Activated CD4-positive, alpha-beta T cell treated with anti-CD3 and anti-CD28 coated beads, Interleukin-2, amount 50 U/mL, for 16 hours (primary cell): Measurements from ENCODE around the gene FNDC3A.

ENCODE experiments used
- DNase-seq: peaks from one replicate; pipeline ENCODE4 v3.0.0-alpha.2; 2020

Gene FNDC3A, protein sequence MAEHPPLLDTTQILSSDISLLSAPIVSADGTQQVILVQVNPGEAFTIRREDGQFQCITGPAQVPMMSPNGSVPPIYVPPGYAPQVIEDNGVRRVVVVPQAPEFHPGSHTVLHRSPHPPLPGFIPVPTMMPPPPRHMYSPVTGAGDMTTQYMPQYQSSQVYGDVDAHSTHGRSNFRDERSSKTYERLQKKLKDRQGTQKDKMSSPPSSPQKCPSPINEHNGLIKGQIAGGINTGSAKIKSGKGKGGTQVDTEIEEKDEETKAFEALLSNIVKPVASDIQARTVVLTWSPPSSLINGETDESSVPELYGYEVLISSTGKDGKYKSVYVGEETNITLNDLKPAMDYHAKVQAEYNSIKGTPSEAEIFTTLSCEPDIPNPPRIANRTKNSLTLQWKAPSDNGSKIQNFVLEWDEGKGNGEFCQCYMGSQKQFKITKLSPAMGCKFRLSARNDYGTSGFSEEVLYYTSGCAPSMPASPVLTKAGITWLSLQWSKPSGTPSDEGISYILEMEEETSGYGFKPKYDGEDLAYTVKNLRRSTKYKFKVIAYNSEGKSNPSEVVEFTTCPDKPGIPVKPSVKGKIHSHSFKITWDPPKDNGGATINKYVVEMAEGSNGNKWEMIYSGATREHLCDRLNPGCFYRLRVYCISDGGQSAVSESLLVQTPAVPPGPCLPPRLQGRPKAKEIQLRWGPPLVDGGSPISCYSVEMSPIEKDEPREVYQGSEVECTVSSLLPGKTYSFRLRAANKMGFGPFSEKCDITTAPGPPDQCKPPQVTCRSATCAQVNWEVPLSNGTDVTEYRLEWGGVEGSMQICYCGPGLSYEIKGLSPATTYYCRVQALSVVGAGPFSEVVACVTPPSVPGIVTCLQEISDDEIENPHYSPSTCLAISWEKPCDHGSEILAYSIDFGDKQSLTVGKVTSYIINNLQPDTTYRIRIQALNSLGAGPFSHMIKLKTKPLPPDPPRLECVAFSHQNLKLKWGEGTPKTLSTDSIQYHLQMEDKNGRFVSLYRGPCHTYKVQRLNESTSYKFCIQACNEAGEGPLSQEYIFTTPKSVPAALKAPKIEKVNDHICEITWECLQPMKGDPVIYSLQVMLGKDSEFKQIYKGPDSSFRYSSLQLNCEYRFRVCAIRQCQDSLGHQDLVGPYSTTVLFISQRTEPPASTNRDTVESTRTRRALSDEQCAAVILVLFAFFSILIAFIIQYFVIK

DNA sequence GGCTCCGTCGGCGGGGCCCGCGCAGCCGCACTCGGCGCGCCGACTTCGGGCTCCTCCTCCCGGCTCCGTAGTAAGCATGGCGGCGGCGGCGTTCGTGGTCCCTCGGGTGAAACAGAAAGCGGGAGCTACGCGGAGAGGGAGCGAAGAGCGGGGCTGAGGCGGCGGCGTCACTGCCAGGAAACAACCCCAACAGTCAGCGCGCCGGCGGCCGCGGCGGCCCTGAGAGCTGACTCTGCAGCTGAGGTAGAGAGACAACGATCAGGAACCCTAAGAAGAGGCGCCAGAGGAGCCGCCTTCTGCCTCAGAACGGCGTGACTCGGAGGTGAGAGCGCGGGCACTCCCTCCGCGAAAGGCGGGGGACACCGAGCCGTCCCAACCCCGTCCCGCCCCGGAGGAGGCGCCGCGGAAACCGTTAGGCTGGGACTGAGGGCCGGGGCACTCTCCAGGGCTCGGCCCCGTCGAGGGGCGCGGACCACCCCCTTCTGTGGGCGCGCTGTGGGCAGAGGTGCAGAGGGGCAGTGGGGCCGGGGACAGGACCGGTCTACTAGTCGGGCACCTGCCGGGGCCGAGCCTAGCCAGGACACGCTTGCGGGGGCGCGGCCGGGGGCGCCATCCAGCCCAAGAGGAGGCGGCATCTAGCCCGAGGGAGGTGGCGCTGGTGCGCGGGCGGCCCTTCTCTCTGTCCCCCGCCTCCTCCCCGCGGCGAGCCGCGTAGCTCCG, at the start of gene FNDC3A:
TSS of gene FNDC3A (plus strand) at position 57 of the 720 bp plus-strand sequence. CDS start 30,279 bp downstream, outside the sequence.
- DNase-seq, result peak; percentile 88

DNA sequence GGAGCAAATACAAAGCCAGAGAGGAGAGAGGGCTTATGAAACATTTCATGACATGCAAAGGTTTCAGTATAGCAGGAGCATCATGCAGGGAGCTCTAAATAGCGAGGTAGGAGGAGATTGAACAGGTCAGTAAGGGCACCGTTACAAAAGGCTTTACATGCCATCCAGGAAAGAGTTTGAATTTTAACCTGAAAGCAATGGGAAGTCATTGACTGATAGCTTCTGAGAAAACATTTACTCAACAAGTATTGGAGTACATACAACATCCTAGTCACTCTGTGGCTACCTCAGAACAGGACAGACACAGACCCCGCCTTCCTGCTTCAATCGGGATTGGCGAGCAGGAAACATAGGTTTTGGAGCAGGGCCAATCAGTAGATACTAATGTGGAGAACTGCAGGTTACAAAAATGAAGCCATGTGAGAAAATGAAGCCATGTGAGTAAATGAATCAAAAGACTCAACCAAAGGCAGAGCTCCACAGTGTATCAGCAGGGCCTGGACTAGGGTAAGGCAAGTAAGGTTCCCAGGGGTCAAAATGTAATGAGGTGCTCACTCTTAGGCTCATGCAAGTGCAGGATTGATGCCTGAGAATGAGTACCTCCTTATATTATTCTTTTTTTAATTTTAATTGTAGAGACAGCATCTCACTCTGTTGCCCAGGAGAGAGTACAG, 46.8 kb upstream of the FNDC3A start:
- no peak for DNase-seq

DNA sequence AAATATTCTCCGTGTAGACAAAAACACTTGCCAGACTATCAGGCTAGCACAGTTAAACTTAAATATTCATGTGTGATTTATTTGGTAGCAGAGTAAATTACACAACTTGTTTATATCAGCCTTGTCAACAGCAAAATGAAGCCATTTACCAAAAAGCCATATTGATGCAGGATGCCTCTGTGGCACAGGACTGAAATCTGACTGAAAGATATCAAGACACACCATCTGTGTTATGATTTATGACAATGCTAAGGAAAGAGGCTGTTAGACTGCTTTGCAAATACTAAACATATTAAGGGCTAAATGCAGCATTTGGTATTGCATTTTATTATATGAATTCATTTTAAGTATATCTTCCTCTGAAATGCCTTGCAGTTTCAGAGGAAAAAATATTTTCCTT, 44.8 kb upstream of the FNDC3A start:
- no peak for DNase-seq

DNA sequence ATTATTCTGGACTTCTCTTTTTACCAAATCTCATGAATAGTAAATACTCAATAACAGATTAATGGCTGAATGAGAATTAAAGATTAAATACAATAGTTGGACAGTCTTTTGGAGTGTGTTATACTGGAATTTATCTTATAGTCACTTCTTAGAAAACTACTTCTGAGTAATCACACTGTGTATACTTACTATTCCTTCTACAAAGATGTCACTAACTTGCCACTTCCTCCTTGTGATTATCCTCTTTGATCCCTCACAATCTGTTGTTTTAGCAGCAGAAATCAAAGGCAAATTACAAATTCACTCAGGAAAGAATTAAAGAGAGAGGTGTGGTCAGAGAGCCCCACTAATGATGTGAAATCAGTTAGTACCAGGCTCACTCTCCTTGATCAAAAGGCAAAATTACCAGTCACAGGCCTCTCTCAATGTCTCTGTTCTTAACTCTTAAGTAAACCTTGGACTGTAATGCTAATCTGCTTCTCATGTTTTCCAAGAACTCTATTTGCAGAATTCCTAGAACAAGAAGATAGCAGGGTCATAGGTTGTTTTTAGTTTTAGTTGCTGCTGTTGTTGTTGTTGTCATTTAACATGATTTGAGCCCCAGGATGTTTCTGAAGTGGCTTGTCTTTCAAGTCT, 37.3 kb upstream of the FNDC3A start:
- DNase-seq, result no peak

DNA sequence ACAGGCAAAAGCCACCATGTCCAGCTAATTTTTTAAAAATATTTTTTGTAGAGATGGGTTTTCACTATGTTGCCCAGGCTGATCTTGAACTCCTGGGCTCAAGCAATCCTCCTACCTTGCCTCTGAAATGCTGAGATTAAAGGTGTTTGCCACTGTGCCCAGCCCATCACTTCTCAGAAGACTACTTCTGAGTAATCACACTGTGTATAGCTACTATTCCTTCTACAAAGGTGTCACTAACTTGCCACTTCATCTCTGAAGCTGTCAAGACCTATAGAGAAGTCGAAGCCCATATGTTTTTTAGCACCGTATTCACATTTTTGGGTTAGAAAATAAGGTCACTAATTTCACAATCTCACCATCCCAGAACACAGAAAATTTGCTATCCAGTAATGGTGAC, 36.0 kb upstream of the FNDC3A start:
- DNase-seq, result no peak

DNA sequence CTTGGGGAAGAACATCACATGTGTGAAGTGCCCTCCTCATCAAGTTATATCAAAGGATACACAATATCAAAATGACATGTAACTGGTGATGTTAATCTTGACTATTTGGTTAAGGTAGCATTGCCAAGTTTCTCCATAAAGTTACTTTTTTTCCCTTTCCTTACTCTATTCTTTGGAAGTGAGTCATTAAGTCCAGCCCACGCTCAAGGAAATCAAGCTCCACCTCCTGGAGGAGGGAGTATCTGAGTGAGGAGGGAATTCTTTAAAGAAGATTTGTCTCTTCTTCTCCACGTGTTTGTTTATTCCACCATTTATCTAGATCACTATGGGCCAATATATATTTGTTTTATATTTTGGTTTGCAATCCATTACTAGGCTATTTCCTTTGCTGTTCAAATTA, 33.6 kb upstream of the FNDC3A start:
- no peak for DNase-seq

DNA sequence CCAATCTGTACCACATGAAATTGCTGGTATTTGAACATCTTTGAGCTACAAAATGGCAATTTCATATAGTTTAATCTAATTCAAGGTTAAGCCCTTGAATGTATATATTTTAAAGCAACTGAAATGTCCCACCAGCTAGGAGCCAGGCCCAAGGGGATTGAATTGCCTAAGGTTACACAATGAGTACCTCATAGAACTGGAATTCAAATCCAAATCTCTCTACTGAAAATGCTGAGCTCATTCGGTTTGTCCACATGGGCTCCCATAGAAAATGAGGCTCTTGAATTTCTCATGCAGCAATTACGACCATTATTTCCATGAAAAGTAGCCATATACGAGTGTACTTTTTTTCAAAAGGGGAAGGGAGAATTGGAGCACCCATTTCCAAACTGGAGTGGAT, 31.5 kb upstream of the FNDC3A start:
- DNase-seq, result no peak

DNA sequence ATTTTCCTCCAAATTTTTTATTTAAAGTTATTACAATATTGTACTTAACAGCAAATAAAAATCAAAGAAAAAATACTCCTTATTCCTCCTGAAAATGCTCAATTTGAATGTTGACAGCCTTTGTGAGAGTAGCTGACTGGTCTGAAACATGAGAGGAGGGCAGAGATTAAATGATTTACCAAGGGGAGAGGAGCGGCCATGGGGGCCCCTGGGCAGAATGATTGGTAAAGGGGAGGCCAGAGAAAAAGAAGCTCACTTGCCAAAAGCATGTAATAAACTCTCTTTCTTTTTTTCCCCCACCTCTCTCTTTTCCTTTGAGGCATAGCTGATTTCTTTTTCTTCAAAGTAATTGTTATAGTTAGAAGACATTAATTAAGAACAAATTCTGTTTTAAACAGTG, 30.1 kb upstream of the FNDC3A start:
- DNase-seq, result no peak

DNA sequence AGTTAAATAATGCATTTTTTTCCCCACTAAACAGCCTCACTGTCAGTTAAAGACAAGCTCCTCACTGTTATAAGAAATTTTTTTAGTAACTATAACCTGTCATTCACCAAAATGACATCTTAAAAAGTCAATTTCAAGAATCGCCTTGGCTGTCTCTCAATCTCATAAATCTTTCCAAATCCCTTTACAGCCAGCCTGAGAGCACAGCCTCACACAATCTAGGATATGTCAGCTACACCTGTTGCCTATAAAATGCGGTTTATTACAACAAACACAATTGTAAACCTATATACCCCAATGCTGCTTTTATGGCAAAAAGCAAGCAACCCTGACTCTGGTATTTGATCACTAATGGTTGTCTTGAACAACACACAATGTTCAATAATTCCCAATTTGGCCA, 29.5 kb upstream of the FNDC3A start:
- no peak for DNase-seq

DNA sequence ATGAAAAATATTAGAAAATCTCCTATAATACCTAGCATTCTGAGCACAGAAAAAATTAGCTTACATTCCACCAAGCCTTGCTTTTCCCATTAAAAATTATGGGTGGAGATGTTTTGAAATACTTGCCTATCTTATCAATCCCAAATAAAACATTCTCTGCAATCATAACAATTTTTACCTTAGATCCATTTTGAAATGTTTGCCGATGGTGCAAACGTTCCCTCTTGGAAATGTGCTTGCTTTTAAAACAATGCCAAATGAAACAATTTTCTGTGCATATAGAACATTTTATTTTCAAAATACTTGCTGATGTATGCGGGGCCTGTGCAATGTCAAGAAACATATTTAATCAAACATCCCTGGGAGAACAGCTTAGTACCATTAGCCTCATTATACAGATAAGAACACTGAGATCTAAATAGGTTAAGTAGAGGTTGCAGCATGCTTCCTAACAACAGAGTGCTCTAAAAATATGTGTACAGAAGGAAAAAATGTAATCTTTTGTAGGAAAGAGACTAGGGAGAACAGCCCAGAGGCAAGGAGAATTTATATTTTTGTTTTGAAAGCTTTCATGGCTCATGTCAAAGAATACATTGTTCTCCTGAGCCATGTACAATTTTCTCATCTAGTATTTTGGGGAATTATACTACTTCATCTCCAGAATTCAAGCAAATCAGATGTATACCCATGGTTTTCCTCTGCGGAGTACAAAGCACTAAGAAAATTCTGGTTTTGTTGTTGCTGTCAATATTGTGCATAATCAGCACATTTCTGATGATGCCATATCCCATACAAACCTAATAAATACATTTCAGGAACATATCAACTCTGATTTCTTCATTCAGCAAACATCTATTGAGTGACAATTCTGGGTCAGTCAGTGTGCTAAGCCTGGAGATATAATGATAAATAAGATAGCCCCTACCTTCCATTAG, 25.9 kb upstream of the FNDC3A start:
- no peak for DNase-seq

DNA sequence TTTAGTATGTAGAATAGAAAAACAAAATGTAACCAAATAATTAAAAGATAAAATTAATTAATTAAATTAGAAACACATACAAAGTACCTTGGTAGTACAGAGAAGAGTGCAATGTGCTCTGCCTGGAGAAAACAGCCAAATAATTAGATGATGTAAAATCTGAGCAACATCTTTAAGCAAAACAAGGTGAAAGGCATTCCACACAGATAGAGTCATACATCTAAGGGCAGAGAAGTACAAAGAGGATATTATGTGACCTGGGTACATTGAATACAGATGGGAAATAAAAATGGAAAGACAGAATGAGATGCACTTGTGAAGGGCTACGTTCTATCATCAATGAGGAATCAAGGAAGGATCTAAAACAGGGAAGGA, 25.2 kb upstream of the FNDC3A start:
- no peak for DNase-seq

DNA sequence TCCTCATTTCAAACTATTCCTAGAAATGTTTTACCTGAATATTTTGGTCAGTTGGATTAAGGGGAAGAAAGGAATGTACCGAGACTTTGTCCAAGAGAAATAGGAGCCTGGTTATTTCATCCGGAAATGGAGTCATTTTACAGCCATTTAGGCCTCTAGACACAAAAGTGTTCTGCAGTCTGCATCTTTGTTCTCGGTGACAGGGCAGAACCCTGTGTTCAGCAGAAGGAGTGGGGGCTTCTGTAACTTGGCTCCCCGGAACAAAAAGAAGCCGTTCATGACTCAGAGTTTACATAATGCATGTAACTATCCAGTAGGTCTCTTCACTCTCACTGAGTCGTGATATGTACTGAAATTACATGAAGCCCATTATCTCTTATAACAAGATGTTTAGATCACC, 21.6 kb upstream of the FNDC3A start:
- no peak for DNase-seq

DNA sequence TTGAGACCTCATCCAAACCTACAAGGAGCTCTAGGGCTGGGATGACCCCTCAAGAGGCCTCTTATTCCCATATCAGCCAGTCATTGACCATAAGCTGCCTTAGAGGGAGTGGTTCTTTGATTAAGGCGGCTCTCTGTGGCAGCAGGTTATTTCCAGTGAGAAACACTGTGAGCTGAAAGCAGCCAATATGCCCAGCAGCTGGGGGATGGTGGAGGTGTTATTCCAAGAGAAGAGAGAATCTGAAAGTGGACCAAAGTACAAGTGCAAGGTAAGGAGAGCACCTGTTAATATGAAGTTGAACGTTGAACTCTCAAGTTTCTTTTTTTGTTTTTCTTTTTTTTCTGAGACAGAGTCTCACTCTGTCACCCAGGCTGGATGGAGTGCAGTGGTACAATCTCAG, 20.2 kb upstream of the FNDC3A start:
- DNase-seq, result no peak

DNA sequence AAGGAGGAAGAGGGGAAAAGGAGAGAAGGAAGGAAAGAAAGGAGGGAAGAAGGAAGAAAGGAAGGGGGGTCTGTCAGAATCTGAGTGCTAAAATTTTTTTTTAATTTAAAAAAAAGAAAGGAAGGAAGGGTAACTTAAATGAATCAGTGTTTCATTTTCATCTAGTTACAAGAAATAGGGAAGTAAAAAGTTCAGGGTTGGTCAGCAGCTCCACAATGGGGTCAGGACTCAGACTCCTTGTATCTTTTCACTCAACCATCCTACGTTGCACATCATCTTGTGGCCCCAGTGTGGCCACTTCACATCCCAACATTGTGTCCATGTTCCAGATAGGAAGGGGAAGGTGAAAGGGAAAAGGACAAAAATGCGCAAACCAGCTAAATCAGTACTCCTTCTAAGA, 14.3 kb upstream of the FNDC3A start:
- DNase-seq, result no peak

DNA sequence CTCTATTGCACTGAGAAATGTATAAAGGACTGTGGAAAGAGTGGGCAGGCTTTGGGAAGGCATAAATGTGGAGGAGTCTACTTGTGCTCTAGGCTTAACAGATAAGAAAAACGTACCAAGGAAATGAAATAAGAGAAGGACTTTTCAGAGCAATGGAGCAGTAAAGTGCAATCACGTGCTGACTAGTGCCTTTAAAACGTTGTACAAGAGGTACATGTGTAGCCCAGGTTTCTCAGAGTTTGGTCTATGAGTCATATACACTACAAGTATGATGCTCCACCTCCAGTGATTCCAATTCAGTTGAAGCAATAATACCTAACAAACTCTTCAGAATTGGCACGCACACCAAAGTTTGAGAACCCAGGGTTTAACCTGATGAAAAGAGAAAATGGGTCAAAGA, 13.4 kb upstream of the FNDC3A start:
- DNase-seq, result no peak

DNA sequence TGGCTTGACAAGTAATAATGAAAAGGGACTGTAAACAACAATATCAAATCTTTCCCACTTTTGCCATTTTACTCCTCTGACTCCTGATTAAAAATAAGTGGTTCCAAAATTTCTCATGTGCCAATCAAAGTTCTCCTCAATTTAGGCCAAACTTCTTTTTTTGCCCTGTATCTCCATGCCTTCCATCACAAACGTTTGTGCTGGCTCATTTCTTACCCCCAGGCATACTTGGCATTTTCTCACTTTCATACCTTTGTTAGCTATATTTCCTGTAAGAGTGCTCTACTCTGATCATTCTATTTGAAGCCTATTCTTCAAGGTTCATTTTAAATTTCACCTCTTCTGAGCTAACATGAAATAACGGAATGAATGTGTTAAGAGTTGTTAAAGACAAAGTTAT, 10.0 kb upstream of the FNDC3A start:
- DNase-seq, result no peak

DNA sequence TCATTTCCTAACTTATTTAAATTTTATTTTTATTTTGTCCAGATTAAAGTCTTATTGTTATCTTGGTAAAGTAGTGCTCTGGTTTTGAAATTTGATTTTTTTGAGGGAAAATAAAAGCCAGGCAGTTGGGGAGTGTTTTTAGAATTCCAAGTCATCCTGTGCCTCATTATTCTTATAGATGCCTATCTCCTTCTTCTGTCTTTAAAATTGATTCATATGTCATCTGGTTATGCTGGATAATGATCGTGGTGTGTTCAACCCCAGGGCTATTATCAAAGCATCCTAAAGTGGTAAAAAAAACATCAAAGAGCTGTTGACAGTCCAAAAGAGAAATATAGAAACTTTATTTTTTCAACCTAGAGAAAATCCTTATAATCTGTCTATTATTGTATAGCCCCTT, 6.0 kb upstream of the FNDC3A start:
- DNase-seq, result no peak

DNA sequence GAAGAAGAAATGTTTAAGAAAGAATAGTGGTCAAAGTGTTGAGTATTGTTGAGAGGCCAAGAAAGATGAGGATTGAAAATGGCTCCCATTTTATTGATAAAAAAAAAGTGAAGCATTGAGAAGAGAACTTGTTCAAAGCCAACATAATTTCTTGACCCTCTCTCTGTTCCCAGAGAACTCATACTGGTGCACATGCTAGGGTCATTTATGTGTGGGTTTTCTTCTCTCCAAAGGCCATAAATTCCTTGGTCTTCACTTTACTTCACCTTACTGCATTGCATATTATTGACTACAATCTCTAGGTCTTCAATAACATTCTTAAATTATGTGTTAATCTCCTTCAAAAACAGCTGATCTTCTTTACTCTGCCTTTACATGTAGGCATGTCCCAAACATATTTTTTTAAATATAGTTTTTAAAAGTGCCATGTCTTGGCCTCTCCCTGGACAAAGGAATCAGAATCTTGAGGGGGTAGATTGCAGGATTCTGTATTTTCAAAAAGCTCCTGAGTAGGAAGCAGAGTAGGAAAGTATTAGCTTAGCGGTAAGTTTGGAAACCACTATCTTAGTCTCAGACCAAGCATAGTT, 1.8 kb upstream of the FNDC3A start:
- no peak for DNase-seq

DNA sequence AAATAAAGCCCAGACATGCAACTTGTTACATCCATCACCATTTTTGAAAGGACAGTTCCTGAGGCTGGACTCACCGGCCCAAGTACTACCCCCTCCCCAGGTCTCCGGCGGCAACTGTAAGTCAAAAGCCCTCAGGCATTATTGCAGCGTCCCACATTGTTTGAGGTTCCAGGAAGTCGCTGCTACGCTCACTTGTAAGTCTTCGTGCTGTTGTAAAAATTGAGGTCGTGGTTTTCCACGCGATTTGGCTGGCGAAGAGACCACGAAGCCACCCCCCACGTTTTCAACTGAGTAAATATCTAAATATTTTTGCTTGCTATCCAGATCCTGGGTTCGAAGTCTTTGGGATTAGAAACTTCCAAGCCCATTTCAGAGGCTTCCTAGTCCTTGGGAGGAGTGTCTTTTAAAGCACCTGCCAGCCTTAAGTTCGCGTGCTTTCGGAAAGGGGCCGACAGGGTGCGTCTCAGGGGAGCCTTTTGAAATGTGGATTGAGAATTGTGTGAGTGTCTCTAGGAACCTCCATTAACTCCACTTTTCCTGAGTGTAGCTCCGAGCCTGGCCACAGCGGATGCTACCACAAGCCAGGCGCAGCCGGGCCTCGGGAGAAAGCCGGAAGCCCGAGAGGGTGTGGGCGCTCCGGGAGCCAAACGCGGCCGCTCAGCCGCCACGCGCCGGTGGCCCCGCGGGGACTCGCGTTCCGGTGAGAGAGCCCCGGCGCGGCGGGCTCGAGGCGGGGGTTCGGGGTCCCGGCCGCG, 434 bp upstream of the FNDC3A start:
- DNase-seq, result no peak
